Colonic mucosa (tissue), 4 donors: Measurements from ENCODE around the gene VWA3A. TPM values are rescaled to one million over a fixed set of nuclear protein-coding genes. Genes with fewer than 3 reads are reported as not detected.
"Not testable (repeated sequence)": the region's sequence is repeated elsewhere in the genome, so short reads cannot be mapped to it uniquely, and the experiment has no call there.

Experiments
- DNase-seq: peaks from one replicate; pipeline ENCODE4 v3.0.0-alpha.2; 2020
- H3K27ac ChIP-seq: fragments of 200-600 bp; one replicate; pipeline ENCODE4 v1.8.0; 2021
- H3K27me3 ChIP-seq: fragments of 200-600 bp; one replicate; pipeline ENCODE4 v1.8.0; 2021
- H3K36me3 ChIP-seq: fragments of 200-600 bp; one replicate; pipeline ENCODE4 v1.8.0; 2021
- H3K4me1 ChIP-seq: fragments of 200-600 bp; one replicate; pipeline ENCODE4 v1.8.0; 2021; ENCODE audit warnings: mild to moderate bottlenecking
- H3K4me3 ChIP-seq: fragments of 200-600 bp; one replicate; pipeline ENCODE4 v1.8.0; 2021
- H3K9ac ChIP-seq, 2 donors: one replicate each; pipeline ENCODE4 v1.7.0; 2013; ENCODE audit warnings: control low read depth in 2 of 2, low read depth in 2 of 2, low read length in 2 of 2
- H3K9me3 ChIP-seq: fragments of 200-600 bp; one replicate; pipeline ENCODE4 v1.8.0; 2021
- CTCF ChIP-seq: fragments of 200-600 bp; IDR thresholded peaks from one replicate; pipeline ENCODE4 v1.8.0; 2022; ENCODE audit warnings: antibody characterized with exemption, mild to moderate bottlenecking
- intact Hi-C: fragments of 100-400 bp; cut with DNase I; formaldehyde crosslinking; loops from one replicate; pipeline ENCODE4 v1.14.1; 2022
- total RNA-seq, 2 donors: library from RNA; stranded (reverse); fragmentation: NEBNext Ultra II Directional in 1 of 2; extraction: Animal tissue kit (Norgen Biotek cat#: 25700) in 1 of 2; gene quantifications; one replicate each; pipeline ENCODE4 v1.2.1, GENCODE V29; 2021
- donor health status: healthy.
- donor health status: DM: no; HTN: no; CAD: no.
- donor health status: DM: no; HTN: no; CAD: no.

The VWA3A gene
- not detected for total RNA-seq

- H3K9ac ChIP-seq, result no peak within 1 kb of the TSS
These were observed at the start of gene VWA3A for GRCh38 chr16:22092143-22092933. VWA3A (plus strand) TSS chr16:22092541; CDS start chr16:22092638, 97 bp downstream.

GRCh38 chr16:22043882-22044281 is 48.5 kb upstream of the VWA3A start:
- H3K9me3 ChIP-seq, H3K4me3 ChIP-seq, H3K27me3 ChIP-seq, DNase-seq, H3K27ac ChIP-seq, H3K9ac ChIP-seq, intact Hi-C loops, H3K36me3 ChIP-seq, H3K4me1 ChIP-seq: not testable (repeated sequence)

More at GRCh38 chr16:22092143-22092933, at the start of gene VWA3A:
- Histone ChIP-seq H3K27me3 (no peaks in the 10 kb centered on the region), H3K4me3 (no peak within 1 kb of the TSS), H3K36me3 (no peaks in the 10 kb centered on the region), H3K4me1 (no peaks in the 10 kb centered on the region), H3K27ac (no peak within 1 kb of the TSS), H3K9me3 (no peaks in the 10 kb centered on the region)
- no peak for TF ChIP-seq CTCF
- DNase-seq, result no peak
- intact Hi-C loops, result no loop called here

- H3K27ac ChIP-seq, H3K27me3 ChIP-seq, H3K4me3 ChIP-seq, H3K4me1 ChIP-seq, DNase-seq, H3K36me3 ChIP-seq, intact Hi-C loops, H3K9me3 ChIP-seq, H3K9ac ChIP-seq: not testable (repeated sequence)
These were observed 46.5 kb upstream of the VWA3A start for GRCh38 chr16:22045888-22046287.

- no peaks in the 10 kb centered on the region for H3K27me3 ChIP-seq
- TF ChIP-seq CTCF, result no peak
- H3K4me1 ChIP-seq, result no peaks in the 10 kb centered on the region
- intact Hi-C loops, result no loop called here
- no peaks in the 10 kb centered on the region for H3K36me3 ChIP-seq
- H3K9ac ChIP-seq, result no peak overlapping the region
- H3K4me3 ChIP-seq, result no peak overlapping the region
- no peak for DNase-seq
- H3K27ac ChIP-seq, result no peak overlapping the region
- no peaks in the 10 kb centered on the region for H3K9me3 ChIP-seq
These were observed 41.4 kb upstream of the VWA3A start for GRCh38 chr16:22050963-22051362.

- no peak overlapping the region for H3K27ac ChIP-seq
- no peaks in the 10 kb centered on the region for H3K9me3 ChIP-seq
- no peaks in the 10 kb centered on the region for H3K27me3 ChIP-seq
- DNase-seq, result no peak
- H3K4me1 ChIP-seq, result no peaks in the 10 kb centered on the region
- intact Hi-C loops, result no loop called here
- no peak overlapping the region for H3K4me3 ChIP-seq
- no peak overlapping the region for H3K9ac ChIP-seq
- H3K36me3 ChIP-seq, result no peaks in the 10 kb centered on the region
- TF ChIP-seq CTCF, result no peak
These were observed 39.4 kb upstream of the VWA3A start for GRCh38 chr16:22052980-22053379.

- Histone ChIP-seq H3K36me3 (no peaks in the 10 kb centered on the region), H3K4me3 (no peak overlapping the region), H3K9ac (no peak overlapping the region), H3K4me1 (no peaks in the 10 kb centered on the region), H3K27ac (no peak overlapping the region), H3K9me3 (no peaks in the 10 kb centered on the region), H3K27me3 (no peaks in the 10 kb centered on the region)
- TF ChIP-seq CTCF, result no peak
- no peak for DNase-seq
- intact Hi-C loops, result no loop called here
These were observed 38.4 kb upstream of the VWA3A start for GRCh38 chr16:22053921-22054341.
